Measurements from ENCODE around the gene ACSF2. TPM values are rescaled to one million over a fixed set of nuclear protein-coding genes. Genes with fewer than 3 reads are reported as not detected.
A peak's percentile ranks its signal among the peaks of the same experiment; 100 is the strongest.

Gene ACSF2
- total RNA-seq, 1 donor from 2014 or later = 28.1 TPM

GRCh38 chr17:50505591-50506130, 79.6 kb downstream of the ACSF2 start:
- no peak overlapping the region for H3K27ac Mint-ChIP-seq (ENCODE audit: unreplicated experiment)
- H3K27me3 Mint-ChIP-seq (ENCODE audit: unreplicated experiment) = peaks cover 3% of the 10 kb centered on the region
- H3K36me3 Mint-ChIP-seq (ENCODE audit: unreplicated experiment) = no peaks in the 10 kb centered on the region
- H3K4me1 Mint-ChIP-seq (ENCODE audit: unreplicated experiment) = peaks cover 20% of the 10 kb centered on the region
- H3K9me3 Mint-ChIP-seq (ENCODE audit: unreplicated experiment) = no peaks in the 10 kb centered on the region
- H3K4me3 Mint-ChIP-seq (ENCODE audit: unreplicated experiment) = no peak overlapping the region
- no peak for DNase-seq (ENCODE audit: extremely low spot score, unreplicated experiment)
- no peak for TF ChIP-seq CTCF (IDR thresholded peaks at IDR 0.05)

- Mint-ChIP-seq H3K4me3 (ENCODE audit: unreplicated experiment) (no peak overlapping the region), H3K9me3 (ENCODE audit: unreplicated experiment) (no peaks in the 10 kb centered on the region), H3K4me1 (ENCODE audit: unreplicated experiment) (peaks cover 26% of the 10 kb centered on the region), H3K36me3 (ENCODE audit: unreplicated experiment) (no peaks in the 10 kb centered on the region), H3K27me3 (ENCODE audit: unreplicated experiment) (peaks cover 3% of the 10 kb centered on the region), H3K27ac (ENCODE audit: unreplicated experiment) (no peak overlapping the region)
- no peak for TF ChIP-seq CTCF (IDR thresholded peaks at IDR 0.05)
- DNase-seq (ENCODE audit: extremely low spot score, unreplicated experiment) = no peak
Measured at GRCh38 chr17:50506298-50506697, 80.3 kb downstream of the ACSF2 start.

GRCh38 chr17:50507871-50508572, 82.0 kb downstream of the ACSF2 start, which contains the start of gene MYCBPAP:
Gene MYCBPAP, plus strand, starts transcription at chr17:50508439. Its CDS starts 236 bp downstream, at chr17:50508675.
- peak; percentile 87 for DNase-seq (ENCODE audit: extremely low spot score, unreplicated experiment)
- Mint-ChIP-seq H3K9me3 (ENCODE audit: unreplicated experiment) (no peaks in the 10 kb centered on the region), H3K4me1 (ENCODE audit: unreplicated experiment) (peaks cover 28% of the 10 kb centered on the region), H3K27ac (ENCODE audit: unreplicated experiment) (peak within 1 kb of the TSS; percentile 73), H3K4me3 (ENCODE audit: unreplicated experiment) (peak within 1 kb of the TSS; percentile 66), H3K36me3 (ENCODE audit: unreplicated experiment) (no peaks in the 10 kb centered on the region), H3K27me3 (ENCODE audit: unreplicated experiment) (peaks cover 5% of the 10 kb centered on the region)
- TF ChIP-seq CTCF (IDR thresholded peaks at IDR 0.05) = peak; percentile 13

GRCh38 chr17:50508573-50509460, 82.8 kb downstream of the ACSF2 start:
- Mint-ChIP-seq H3K4me1 (ENCODE audit: unreplicated experiment) (peaks cover 28% of the 10 kb centered on the region), H3K27ac (ENCODE audit: unreplicated experiment) (peak overlapping the region; percentile 44), H3K9me3 (ENCODE audit: unreplicated experiment) (no peaks in the 10 kb centered on the region), H3K36me3 (ENCODE audit: unreplicated experiment) (no peaks in the 10 kb centered on the region), H3K27me3 (ENCODE audit: unreplicated experiment) (peaks cover 3% of the 10 kb centered on the region), H3K4me3 (ENCODE audit: unreplicated experiment) (peak overlapping the region; percentile 62)
- TF ChIP-seq CTCF (IDR thresholded peaks at IDR 0.05) = no peak
- no peak for DNase-seq (ENCODE audit: extremely low spot score, unreplicated experiment)

- DNase-seq (ENCODE audit: extremely low spot score, unreplicated experiment) = no peak
- Mint-ChIP-seq H3K4me3 (ENCODE audit: unreplicated experiment) (no peak overlapping the region), H3K27ac (ENCODE audit: unreplicated experiment) (no peak overlapping the region), H3K27me3 (ENCODE audit: unreplicated experiment) (peaks cover 3% of the 10 kb centered on the region), H3K9me3 (ENCODE audit: unreplicated experiment) (no peaks in the 10 kb centered on the region), H3K36me3 (ENCODE audit: unreplicated experiment) (no peaks in the 10 kb centered on the region), H3K4me1 (ENCODE audit: unreplicated experiment) (peaks cover 46% of the 10 kb centered on the region)
- no peak for TF ChIP-seq CTCF (IDR thresholded peaks at IDR 0.05)
Measured at GRCh38 chr17:50511058-50511457, 85.0 kb downstream of the ACSF2 start.
